PC-9 (cell line): Measurements from ENCODE around the gene PAK4. TPM values are rescaled to one million over a fixed set of nuclear protein-coding genes. Genes with fewer than 3 reads are reported as not detected.

Experiments
- BruUV-seq: library from RNA; stranded (reverse); fragments of 400-500 nt; replicated peaks from 2 replicates; lab custom pipeline; 2021; lab: Mats Ljungman, UMichigan
- CTCF ChIA-PET: fragments of 300-600 bp; sonication (Branson Sonifier 250); formaldehyde crosslinking; loops from one replicate; lab custom pipeline; 2022; ENCODE audit warnings: antibody characterized with exemption; lab: Charles Lee
- POLR2A ChIA-PET: fragments of 300-600 bp; sonication (Branson Sonifier 250); formaldehyde crosslinking; loops from one replicate; lab custom pipeline; 2022; ENCODE audit warnings: antibody characterized with exemption; ENCODE audit not compliant: unreplicated experiment; lab: Charles Lee
- DNase-seq, 2 experiments: peaks; one replicate each; pipeline versions ENCODE4 v3.0.0 to v3.0.0-alpha.2; 2015 to 2022; ENCODE audit warnings: mixed read lengths in 1 of 2
- H2AFZ ChIP-seq: fragments of 200-600 bp; sonication (generic); 2 replicates; pipeline ENCODE4 v1.8.1; 2017; ENCODE audit warnings: antibody characterized with exemption
- H3F3A ChIP-seq: fragments of 200-600 bp; sonication (generic); 2 replicates; pipeline ENCODE4 v1.8.1; 2017; ENCODE audit warnings: antibody characterized with exemption, mild to moderate bottlenecking, low read depth; ENCODE audit not compliant: insufficient read depth
- H3K27ac ChIP-seq: fragments of 200-600 bp; sonication (generic); 2 replicates; pipeline ENCODE4 v1.6.1; 2016; ENCODE audit warnings: mixed run types
- H3K27me3 ChIP-seq: fragments of 200-600 bp; sonication (generic); 2 replicates; pipeline ENCODE4 v1.6.1; 2016; ENCODE audit warnings: low read depth, mixed run types; ENCODE audit not compliant: insufficient read depth
- H3K36me3 ChIP-seq: fragments of 200-600 bp; sonication (generic); 2 replicates; pipeline ENCODE4 v1.6.1; 2016; ENCODE audit warnings: low read depth, mixed run types
- H3K4me1 ChIP-seq: fragments of 200-600 bp; sonication (generic); replicated peaks from 2 replicates; pipeline ENCODE4 v1.6.1; 2016; ENCODE audit warnings: mixed run types; ENCODE audit not compliant: insufficient read depth
- H3K4me2 ChIP-seq: fragments of 200-600 bp; sonication (generic); 2 replicates; pipeline ENCODE4 v1.6.1; 2017; ENCODE audit warnings: mixed run types
- H3K4me3 ChIP-seq: fragments of 200-600 bp; sonication (generic); 2 replicates; pipeline ENCODE4 v1.6.1; 2016; ENCODE audit warnings: mixed run types
- H3K79me2 ChIP-seq: fragments of 200-600 bp; sonication (generic); 2 replicates; pipeline ENCODE4 v1.6.1; 2017; ENCODE audit warnings: low read depth, mixed run types
- H3K9me2 ChIP-seq: fragments of 200-600 bp; sonication (generic); 2 replicates; pipeline ENCODE4 v1.8.1; 2017; ENCODE audit warnings: mild to moderate bottlenecking; ENCODE audit not compliant: insufficient read depth
- H3K9me3 ChIP-seq: fragments of 200-600 bp; sonication (generic); 2 replicates; pipeline ENCODE4 v1.8.1; 2016; ENCODE audit warnings: low read depth; ENCODE audit not compliant: insufficient read depth
- H4K20me1 ChIP-seq: fragments of 200-600 bp; sonication (generic); 2 replicates; pipeline ENCODE4 v1.8.1; 2017; ENCODE audit not compliant: insufficient read depth
- EZH2 ChIP-seq: fragments of 200-600 bp; sonication (generic); IDR thresholded peaks from 2 replicates; pipeline ENCODE4 v1.8.0; 2017; ENCODE audit warnings: antibody characterized with exemption, low read depth
- intact Hi-C: fragments of 100-400 bp; cut with micrococcal nuclease; formaldehyde crosslinking; loops from one replicate; pipeline ENCODE4 v1.10.0; 2022; ENCODE audit not compliant: unreplicated experiment
- total RNA-seq: library from RNA; stranded (reverse); gene quantifications from 2 replicates; pipeline ENCODE4 v1.2.3, GENCODE V29; 2021
- TF ChIP-seq, protein P1 (sequence below): fragments of 200-600 bp; sonication (generic); conservative IDR thresholded peaks from 2 replicates; pipeline ENCODE4 v1.6.1; 2017; ENCODE audit warnings: mixed run types, antibody characterized with exemption, mild to moderate bottlenecking, moderate library complexity

Gene PAK4
- total RNA-seq, 1 experiment from 2014 or later: 77.8 TPM

DNA sequence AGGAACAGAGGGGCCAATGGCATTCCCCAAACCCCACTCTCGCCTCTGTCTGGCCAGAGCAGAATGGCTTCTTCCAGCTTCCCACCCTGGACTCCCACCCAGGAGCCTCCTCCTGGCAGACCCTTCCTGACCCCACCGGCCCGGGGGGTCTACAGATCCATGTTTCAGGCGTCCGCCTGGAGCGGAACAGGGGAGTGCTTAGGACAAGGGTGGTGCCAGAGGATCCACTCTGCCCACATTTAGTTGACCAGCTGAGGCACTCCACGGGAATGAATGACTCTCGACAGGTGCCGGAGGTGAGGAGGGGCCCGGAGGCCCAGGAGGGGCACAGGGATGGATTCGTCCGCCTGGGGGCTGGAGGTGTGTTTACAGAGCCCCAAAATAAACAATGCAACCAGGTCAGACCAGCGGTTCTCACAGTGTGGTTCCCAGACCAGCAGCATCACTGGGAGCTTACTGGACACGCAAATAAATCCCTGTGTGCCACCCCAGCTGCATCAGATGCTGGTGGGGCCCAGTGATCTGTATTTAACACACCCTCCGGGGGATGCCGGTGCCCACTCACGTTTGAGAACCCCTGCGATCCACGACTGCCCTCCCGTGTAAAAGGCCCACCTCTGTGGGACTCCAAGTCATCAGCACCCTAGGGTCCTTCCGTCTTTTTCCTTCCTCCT is 56.1 kb downstream of the PAK4 start:
- Histone ChIP-seq H3K4me2 (no peak overlapping the region), H2AFZ (no peak overlapping the region), H3F3A (peaks cover 17% of the 10 kb centered on the region; the same call in 1 of the 2 replicates), H3K9me3 (no peaks in the 10 kb centered on the region), H3K4me1 (no peaks in the 10 kb centered on the region), H4K20me1 (no peaks in the 10 kb centered on the region), H3K9me2 (no peaks in the 10 kb centered on the region), H3K79me2 (no peaks in the 10 kb centered on the region), H3K4me3 (no peak overlapping the region), H3K27ac (no peak overlapping the region), H3K27me3 (no peaks in the 10 kb centered on the region), H3K36me3 (no peaks in the 10 kb centered on the region)
- no TSS peak for BruUV-seq
- ChIA-PET CTCF (no interaction called here), POLR2A (interaction anchor here (0.6 kb wide), 1 partner anchor 891 kb away, joined by 5 read pairs; no protein-coding TSS in a partner anchor)
- intact Hi-C loops: no loop called here
- DNase-seq: no peak
- TF ChIP-seq, protein P1, sequence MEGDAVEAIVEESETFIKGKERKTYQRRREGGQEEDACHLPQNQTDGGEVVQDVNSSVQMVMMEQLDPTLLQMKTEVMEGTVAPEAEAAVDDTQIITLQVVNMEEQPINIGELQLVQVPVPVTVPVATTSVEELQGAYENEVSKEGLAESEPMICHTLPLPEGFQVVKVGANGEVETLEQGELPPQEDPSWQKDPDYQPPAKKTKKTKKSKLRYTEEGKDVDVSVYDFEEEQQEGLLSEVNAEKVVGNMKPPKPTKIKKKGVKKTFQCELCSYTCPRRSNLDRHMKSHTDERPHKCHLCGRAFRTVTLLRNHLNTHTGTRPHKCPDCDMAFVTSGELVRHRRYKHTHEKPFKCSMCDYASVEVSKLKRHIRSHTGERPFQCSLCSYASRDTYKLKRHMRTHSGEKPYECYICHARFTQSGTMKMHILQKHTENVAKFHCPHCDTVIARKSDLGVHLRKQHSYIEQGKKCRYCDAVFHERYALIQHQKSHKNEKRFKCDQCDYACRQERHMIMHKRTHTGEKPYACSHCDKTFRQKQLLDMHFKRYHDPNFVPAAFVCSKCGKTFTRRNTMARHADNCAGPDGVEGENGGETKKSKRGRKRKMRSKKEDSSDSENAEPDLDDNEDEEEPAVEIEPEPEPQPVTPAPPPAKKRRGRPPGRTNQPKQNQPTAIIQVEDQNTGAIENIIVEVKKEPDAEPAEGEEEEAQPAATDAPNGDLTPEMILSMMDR: no peak
- TF ChIP-seq EZH2: no peak

DNA sequence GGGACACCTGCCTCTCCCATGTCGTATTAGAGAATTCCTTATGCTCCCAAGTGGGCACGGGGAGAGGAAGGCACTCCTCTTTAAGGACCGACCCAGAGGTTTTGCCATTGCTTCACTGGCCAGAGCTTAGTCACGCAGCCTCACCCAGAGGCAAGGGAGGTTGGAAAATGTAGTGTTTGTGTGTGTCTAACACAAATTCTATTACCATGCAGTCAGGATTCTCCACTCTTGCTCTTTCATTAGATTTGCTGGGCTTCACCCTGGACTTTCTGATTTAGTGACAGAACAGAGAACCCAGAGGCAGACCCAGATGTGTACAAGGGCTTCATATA is 56.6 kb downstream of the PAK4 start:
- Histone ChIP-seq H3K4me3 (no peak overlapping the region), H3K9me3 (no peaks in the 10 kb centered on the region), H3K9me2 (no peaks in the 10 kb centered on the region), H3F3A (peaks cover 17% of the 10 kb centered on the region; the same call in 1 of the 2 replicates), H3K4me1 (no peaks in the 10 kb centered on the region), H3K27ac (no peak overlapping the region), H3K27me3 (no peaks in the 10 kb centered on the region), H2AFZ (no peak overlapping the region), H3K4me2 (no peak overlapping the region), H3K79me2 (no peaks in the 10 kb centered on the region), H4K20me1 (no peaks in the 10 kb centered on the region), H3K36me3 (no peaks in the 10 kb centered on the region)
- intact Hi-C loops: no loop called here
- TF ChIP-seq EZH2: no peak
- TF ChIP-seq, protein P1: no peak
- BruUV-seq: no TSS peak
- CTCF ChIA-PET: no interaction called here
- no peak for DNase-seq
- POLR2A ChIA-PET: no interaction called here

DNA sequence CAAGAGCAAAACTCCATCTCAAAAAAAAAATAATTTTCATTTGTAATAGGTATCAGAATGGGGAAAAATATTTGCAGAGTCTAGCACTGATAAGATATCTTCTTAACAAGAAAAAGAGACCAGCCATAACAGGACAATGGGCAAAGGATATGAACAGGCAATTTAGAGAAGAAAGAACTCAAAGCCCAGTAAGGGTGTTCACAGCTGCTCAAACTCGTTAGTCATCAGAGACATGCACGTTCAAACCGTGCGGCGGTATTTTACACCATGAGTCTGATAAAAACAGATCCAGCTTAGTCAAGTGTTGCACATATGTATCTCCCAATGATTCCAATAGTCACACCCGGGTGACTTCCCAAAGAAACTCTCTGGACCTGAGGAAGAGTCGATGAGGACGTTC is 57.5 kb downstream of the PAK4 start:
- CTCF ChIA-PET: no interaction called here
- H3K4me2 ChIP-seq: no peak overlapping the region
- H4K20me1 ChIP-seq: no peaks in the 10 kb centered on the region
- no peak for TF ChIP-seq EZH2
- H3K36me3 ChIP-seq: no peaks in the 10 kb centered on the region
- no peak overlapping the region for H3K4me3 ChIP-seq
- no peaks in the 10 kb centered on the region for H3K79me2 ChIP-seq
- no peak overlapping the region for H3K27ac ChIP-seq
- BruUV-seq: no TSS peak
- intact Hi-C loops: no loop called here
- H3K9me2 ChIP-seq: no peaks in the 10 kb centered on the region
- no peak for DNase-seq
- no peaks in the 10 kb centered on the region for H3K4me1 ChIP-seq
- H3K9me3 ChIP-seq: no peaks in the 10 kb centered on the region
- peaks cover 17% of the 10 kb centered on the region; the same call in 1 of the 2 replicates for H3F3A ChIP-seq
- POLR2A ChIA-PET: no interaction called here
- H3K27me3 ChIP-seq: no peaks in the 10 kb centered on the region
- H2AFZ ChIP-seq: no peak overlapping the region

DNA sequence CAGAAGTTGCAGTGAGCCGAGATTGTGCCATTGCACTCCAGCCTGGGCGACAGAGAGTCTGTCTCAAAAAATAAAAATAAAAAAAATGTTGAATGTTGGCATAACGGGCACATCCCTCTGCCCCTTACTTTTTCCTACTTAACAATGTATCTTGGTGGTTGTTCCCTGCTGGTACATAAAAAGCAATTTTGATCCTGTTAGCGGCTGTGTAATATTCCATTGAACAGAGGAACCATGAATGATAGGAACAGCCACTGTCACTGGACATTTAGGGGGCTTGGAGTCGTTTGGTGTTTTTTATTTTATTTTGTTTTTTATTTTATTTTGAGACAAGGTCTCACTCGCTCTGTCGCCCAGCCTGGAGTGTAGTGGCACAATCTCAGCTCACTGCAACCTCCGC is 60.8 kb downstream of the PAK4 start:
- Histone ChIP-seq H2AFZ (no peak overlapping the region), H3K4me2 (no peak overlapping the region), H3K27me3 (no peaks in the 10 kb centered on the region), H4K20me1 (no peaks in the 10 kb centered on the region), H3K9me2 (no peaks in the 10 kb centered on the region), H3K9me3 (no peaks in the 10 kb centered on the region), H3K79me2 (no peaks in the 10 kb centered on the region), H3F3A (peaks cover 23% of the 10 kb centered on the region; the same call in 1 of the 2 replicates), H3K4me1 (no peaks in the 10 kb centered on the region), H3K36me3 (no peaks in the 10 kb centered on the region), H3K4me3 (no peak overlapping the region), H3K27ac (no peak overlapping the region)
- ChIA-PET POLR2A (no interaction called here), CTCF (interaction anchor here (0.6 kb wide), 1 partner anchor 100 kb away, joined by 4 read pairs; no protein-coding TSS in a partner anchor)
- no peak for DNase-seq
- TF ChIP-seq EZH2: no peak
- TF ChIP-seq, protein P1: no peak
- intact Hi-C loops: loop anchor here (2.0 to 5.0 kb wide), 2 partner anchors 64 to 134 kb away; no protein-coding TSS in a partner anchor
- BruUV-seq: no TSS peak
